ENCODE results near the gene PKDCC.

PKDCC gene

GRCh38 chr2:42049221-42050009 is 1.6 kb downstream of the PKDCC start:
- no peak for DNase-seq (ENCODE audit: low spot score)

DNA sequence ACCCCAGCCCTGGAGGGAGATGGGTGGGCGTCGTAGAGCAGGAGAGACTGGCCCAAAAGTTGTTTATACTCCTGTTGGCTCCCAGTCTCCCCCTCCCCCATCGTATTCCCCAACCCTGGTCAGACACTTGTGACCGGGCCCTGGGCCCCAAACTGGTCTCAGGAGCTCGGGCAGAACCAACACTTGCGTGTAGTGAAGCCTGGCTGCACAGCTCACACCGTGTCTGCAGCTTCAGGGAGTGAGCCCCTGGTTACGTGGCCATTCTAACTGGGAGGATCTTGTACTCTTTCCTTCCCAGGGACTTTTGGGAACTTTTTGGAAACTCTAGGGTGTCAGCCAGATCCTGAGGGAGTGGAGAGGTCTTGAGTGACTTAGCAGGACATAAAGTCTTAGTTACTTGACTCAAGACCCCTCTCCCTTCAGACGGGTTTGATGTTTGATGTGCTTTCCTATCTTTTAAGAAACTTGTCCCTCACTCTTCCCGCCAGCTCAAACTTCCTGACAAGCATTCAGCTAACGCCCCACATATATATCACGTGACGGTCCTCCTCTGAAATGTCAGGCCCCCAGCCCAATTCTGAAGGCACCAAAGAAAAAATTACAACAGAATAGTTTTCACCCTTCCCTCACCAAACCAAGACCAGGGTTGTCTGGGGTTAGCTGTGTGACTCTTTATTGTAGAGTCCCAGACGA is 2.3 kb downstream of the PKDCC start:
- no peak for DNase-seq (ENCODE audit: low spot score)

DNA sequence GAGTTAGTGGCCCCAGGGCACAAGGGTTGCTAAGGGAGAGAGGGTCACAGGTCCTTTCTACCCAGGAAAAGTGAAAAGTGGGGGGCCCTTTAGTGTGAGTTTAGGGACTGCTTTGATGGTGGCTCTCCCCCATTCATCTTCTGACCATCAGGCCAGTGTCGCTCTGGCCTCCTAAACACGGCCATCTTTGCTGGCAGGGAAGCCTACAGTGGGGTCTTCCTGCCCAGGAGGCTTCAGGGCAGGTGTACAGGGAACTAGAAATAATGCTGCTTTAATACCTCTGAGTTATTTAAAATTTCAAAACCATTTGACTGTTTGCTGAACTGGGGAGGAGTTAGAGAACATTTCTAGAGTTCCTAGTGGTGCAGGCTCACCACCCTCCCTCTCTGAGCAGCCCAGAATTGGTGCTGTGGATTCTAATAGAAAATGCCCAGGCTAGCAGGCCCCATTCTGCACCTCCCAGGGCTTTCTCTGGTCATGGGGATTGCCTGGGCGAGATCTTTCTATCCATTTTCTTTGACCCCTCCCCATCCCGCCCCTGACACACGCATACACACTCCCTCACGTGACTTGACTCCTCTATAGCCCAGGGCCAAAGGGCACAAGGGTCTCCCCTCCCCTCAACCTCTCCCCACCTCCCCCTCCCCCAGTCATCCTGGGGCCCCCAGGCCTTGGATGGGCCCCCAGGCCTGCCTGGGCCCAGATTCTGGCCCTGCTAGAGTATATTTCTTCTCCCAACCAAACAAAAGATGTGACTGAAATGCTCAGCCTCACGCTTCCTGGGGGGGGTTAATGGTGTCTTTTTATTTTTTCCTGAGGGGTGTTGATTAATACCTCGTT is 3.1 kb downstream of the PKDCC start:
- DNase-seq (ENCODE audit: low spot score) = no peak

GRCh38 chr2:42051543-42052235 is 3.9 kb downstream of the PKDCC start:
- no peak for DNase-seq (ENCODE audit: low spot score)

DNA sequence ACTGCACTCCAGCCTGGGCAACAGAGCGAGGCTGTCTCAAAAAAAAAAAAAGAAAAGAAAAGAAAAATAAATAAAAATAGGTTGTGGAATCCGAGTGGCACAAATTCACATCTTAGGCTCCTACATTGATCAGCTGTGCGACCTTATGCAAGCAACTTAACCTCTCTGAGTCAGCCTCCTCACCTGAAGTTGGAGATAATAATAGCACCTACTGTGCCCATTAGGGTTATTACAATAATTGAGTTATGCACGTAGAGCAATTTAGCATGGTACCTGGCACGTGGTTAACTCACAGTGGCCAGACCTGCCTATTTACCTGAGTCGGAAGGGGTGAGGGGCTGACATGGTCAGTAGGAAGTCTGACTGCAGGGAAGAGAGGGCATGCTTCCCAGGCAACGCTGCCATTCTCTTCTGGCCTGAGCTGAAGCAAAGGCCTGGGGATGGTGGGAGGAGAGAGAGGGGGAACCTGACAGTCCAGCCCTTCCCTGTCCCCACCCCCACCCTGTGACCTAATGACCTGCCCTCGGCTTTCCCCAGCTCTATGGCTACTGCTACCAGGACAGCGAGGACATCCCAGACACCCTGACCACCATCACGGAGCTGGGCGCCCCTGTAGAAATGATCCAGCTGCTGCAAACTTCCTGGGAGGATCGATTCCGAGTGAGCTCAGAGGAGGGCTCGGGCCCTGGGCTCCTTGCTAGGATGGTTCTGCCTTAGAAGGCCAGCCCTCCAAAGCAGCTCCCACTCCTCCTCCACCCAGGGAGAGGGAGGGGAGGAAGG is 5.1 kb downstream of the PKDCC start:
- DNase-seq (ENCODE audit: low spot score) = no peak

- DNase-seq (ENCODE audit: low spot score) = no peak
Observed at GRCh38 chr2:42053482-42053790, 5.6 kb downstream of the PKDCC start.

DNA sequence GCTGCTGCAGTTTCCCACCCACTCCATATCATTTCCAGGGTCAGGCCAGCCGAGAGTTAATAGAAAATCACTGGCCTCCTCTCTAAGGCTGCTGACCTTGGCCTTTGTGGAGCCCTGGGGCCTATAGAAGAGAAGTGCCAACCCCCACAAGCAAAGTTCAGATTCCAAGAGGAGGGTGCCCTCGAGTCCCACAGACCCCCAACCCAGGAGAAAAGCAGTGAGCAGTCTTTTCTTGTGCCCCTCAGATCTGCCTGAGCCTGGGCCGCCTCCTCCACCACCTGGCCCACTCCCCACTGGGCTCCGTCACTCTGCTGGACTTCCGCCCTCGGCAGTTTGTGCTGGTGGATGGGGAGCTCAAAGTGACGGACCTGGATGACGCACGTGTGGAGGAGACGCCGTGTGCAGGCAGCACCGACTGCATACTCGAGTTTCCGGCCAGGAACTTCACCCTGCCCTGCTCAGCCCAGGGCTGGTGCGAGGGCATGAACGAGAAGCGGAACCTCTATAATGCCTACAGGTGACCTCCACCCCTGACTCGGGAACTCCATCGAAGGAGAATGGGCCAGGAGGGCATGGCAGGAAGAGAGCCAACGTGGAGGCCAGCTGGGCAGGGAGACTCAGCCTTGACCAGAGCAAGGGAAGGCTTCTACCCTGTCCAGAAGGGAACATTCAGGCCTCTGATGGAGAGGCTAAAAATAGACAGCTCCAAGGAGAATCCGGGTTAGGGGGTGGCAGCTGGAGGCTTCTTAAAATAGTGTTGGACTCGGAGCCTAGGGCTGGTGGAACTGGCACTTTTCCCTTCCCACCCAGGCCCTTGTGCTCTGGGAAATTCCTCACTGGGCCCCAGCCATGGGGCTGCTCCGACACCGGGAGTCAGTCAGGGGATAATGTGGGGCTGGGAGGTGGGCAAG is 6.2 kb downstream of the PKDCC start:
- DNase-seq (ENCODE audit: low spot score) = no peak

- DNase-seq (ENCODE audit: low spot score) = no peak
Observed at GRCh38 chr2:42054714-42055430, 7.1 kb downstream of the PKDCC start.

DNA sequence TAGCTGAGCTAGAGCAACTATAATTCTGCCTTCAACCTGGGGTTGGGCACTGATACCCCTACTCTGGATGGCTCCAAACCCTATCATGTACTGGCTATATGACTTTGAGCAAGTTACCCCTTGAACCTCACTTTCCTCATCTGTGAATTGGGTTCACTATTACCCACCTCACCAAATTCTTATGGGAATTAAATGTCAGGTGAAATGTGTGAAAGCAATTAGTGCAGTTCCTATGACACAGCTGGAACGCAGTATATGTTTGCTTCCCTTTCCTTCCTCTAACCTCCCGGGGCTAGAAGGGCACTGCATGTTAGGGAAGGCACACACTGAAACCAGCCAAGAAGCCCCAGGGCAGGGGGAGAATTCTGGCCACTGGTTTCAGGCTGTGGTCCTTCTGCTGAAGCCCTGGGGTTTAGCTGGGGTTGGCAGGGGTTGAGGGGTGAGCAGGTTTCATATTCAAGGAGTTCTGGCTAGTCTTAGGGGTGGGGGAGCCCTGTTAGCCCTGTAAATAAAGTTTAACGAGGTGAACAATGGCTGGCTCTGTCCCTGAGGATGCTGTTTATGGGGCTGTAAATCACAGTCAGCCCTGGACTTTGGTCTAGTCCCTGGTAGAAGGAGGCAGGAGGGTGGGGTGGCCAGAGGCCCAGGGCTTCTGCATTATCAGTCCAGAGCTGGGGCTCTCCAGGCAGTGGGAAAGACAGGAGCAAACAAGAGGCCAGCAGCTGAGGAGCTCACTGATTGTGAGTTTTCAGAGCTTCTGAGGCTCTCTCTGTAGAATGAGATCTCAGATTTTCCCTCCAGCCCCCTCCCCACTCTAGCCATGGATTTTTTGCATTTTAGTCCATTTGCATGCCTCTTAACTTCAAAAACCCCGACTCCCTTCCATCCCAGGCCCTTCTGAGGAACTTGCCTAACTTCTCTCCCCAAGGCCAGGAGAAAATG is 8.0 kb downstream of the PKDCC start:
- no peak for DNase-seq (ENCODE audit: low spot score)

- DNase-seq (ENCODE audit: low spot score) = no peak
Observed at GRCh38 chr2:42057159-42057901, 9.5 kb downstream of the PKDCC start.

DNA sequence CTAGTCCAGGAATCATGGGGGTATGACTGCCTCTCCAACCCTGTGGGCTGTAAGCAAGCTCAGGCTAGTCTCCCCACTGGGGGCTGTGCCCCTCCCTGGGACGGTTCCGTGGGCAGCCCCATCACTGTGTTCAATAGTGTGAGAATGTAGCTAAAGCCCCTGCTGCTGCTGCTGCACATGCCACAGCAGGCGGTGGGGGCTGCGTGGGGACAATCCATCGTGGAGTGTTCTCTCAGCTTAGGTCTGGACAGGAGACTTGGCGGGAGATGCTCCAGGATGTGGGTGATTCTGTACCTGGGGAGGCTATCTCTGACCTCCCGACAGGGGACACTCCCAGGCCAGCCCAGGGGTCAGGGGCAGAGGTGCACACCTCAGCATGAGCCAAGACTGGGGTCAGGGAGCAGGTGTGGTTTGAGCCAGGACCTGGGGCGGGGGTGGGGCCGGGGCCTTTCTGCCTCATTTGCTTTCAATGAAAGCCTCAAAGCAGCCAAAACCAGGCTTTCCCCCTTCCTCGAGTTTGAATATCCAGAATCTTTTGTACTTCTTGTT is 10.2 kb downstream of the PKDCC start:
- DNase-seq (ENCODE audit: low spot score) = no peak

GRCh38 chr2:42059261-42059898 is 11.6 kb downstream of the PKDCC start:
- DNase-seq (ENCODE audit: low spot score) = no peak

DNA sequence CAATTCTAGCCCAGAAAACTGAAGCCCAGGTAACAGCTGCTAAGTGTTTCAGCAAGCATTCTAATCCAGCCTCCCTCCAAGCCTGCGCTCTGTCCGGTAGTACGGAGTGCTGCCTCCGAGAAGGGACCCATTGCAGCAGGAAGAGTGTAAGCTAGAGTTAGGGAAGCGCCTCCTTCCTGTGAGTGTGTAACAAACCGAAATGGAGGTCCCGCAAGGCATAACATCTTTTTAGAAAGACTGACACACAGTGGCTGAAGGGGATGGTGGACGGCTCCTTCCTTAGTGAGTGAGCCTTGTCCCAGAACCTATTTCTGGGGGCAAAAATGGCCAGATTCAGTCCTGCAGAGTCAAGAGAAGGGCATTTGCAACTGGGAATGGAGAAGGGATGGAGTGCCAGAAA is 12.2 kb downstream of the PKDCC start:
- no peak for DNase-seq (ENCODE audit: low spot score)

- no peak for DNase-seq (ENCODE audit: low spot score)
Observed at GRCh38 chr2:42060718-42061619, 13.1 kb downstream of the PKDCC start.

DNA sequence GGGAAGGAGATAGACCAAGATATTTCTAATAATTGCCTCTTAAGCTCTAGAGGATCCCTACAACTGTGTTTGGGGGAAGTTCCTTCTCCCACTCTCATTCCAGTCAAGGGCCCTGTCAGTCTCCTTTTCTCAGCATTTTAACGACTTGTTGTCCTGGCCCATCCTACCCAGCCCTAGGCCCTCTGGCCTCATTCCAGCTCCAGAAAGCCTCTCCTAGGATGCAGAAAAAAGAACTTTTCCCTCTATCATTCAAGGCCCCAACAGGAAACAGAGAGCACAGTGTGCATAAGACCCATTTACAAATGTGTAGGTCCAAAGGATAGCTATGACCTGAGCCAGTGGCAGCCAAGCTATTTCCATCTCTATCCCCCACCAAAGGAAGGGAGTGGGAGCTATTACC is 14.0 kb downstream of the PKDCC start:
- no peak for DNase-seq (ENCODE audit: low spot score)
